ENCODE measurements around the gene SLC27A1. TPM values are rescaled to one million over a fixed set of nuclear protein-coding genes. Genes with fewer than 3 reads are reported as not detected.

Gene SLC27A1
- total RNA-seq, 1 experiment from 2014 or later = 9.1 TPM

Other genes with a start within 250 kb of the SLC27A1 start
- 3.6 and 8.1 TPM in 2 replicates for gene OCEL1, start 244.3 kb upstream of the SLC27A1 start, total RNA-seq (2014; rRNA removed; shearing (Covaris generic))
- gene NR2F6, start 224.6 kb upstream of the SLC27A1 start, total RNA-seq (2014; rRNA removed; shearing (Covaris generic)) = 84.2 and 89.7 TPM in 2 replicates
- 0.07 TPM in 1 of 2 replicates, not detected in the other for gene USHBP1, start 205.8 kb upstream of the SLC27A1 start, total RNA-seq (2014; rRNA removed; shearing (Covaris generic))
- gene BABAM1, start 203.1 kb upstream of the SLC27A1 start, total RNA-seq (2014; rRNA removed; shearing (Covaris generic)) = 248 and 260 TPM in 2 replicates
- gene ANKLE1, start 188.6 kb upstream of the SLC27A1 start, total RNA-seq (2014; rRNA removed; shearing (Covaris generic)) = 0.35 and 1.3 TPM in 2 replicates
- 0.23 and 0.24 TPM in 2 replicates for gene ABHD8, start 167.1 kb upstream of the SLC27A1 start, total RNA-seq (2014; rRNA removed; shearing (Covaris generic))
- gene MRPL34, start 164.7 kb upstream of the SLC27A1 start, total RNA-seq (2014; rRNA removed; shearing (Covaris generic)) = 111 and 122 TPM in 2 replicates
- gene DDA1, start 161.0 kb upstream of the SLC27A1 start, total RNA-seq (2014; rRNA removed; shearing (Covaris generic)) = 33.0 and 48.1 TPM in 2 replicates
- gene ANO8, start 135.7 kb upstream of the SLC27A1 start, total RNA-seq (2014; rRNA removed; shearing (Covaris generic)) = 2.1 and 2.3 TPM in 2 replicates
- 38.2 and 43.3 TPM in 2 replicates for gene GTPBP3, start 133.0 kb upstream of the SLC27A1 start, total RNA-seq (2014; rRNA removed; shearing (Covaris generic))
- not detected in 2 replicates for gene PLVAP, start 93.2 kb upstream of the SLC27A1 start, total RNA-seq (2014; rRNA removed; shearing (Covaris generic))
- gene CCDC194, start 76.3 kb upstream of the SLC27A1 start, total RNA-seq (2014; rRNA removed; shearing (Covaris generic)) = not detected in 2 replicates
- 1.2 TPM in 1 of 2 replicates, not detected in the other for gene BST2, start 64.9 kb upstream of the SLC27A1 start, total RNA-seq (2014; rRNA removed; shearing (Covaris generic))
- gene MVB12A, start 50.5 kb upstream of the SLC27A1 start, total RNA-seq (2014; rRNA removed; shearing (Covaris generic)) = 72.1 and 78.0 TPM in 2 replicates
- gene TMEM221, start 21.9 kb upstream of the SLC27A1 start, total RNA-seq (2014; rRNA removed; shearing (Covaris generic)) = not detected in 2 replicates
- not detected in 2 replicates for gene NXNL1, start 9.6 kb upstream of the SLC27A1 start, total RNA-seq (2014; rRNA removed; shearing (Covaris generic))
- 61.6 and 75.0 TPM in 2 replicates for gene PGLS, start 41.1 kb downstream of the SLC27A1 start, total RNA-seq (2014; rRNA removed; shearing (Covaris generic))
- 66.6 and 91.8 TPM in 2 replicates for gene COLGALT1, start 85.1 kb downstream of the SLC27A1 start, total RNA-seq (2014; rRNA removed; shearing (Covaris generic))
- gene UNC13A, start 217.8 kb downstream of the SLC27A1 start, total RNA-seq (2014; rRNA removed; shearing (Covaris generic)) = 0.02 and 0.07 TPM in 2 replicates
- gene MAP1S, start 249.0 kb downstream of the SLC27A1 start, total RNA-seq (2014; rRNA removed; shearing (Covaris generic)) = 30.3 and 45.0 TPM in 2 replicates